ENCODE results near the gene PXMP4.

The PXMP4 gene

DNA sequence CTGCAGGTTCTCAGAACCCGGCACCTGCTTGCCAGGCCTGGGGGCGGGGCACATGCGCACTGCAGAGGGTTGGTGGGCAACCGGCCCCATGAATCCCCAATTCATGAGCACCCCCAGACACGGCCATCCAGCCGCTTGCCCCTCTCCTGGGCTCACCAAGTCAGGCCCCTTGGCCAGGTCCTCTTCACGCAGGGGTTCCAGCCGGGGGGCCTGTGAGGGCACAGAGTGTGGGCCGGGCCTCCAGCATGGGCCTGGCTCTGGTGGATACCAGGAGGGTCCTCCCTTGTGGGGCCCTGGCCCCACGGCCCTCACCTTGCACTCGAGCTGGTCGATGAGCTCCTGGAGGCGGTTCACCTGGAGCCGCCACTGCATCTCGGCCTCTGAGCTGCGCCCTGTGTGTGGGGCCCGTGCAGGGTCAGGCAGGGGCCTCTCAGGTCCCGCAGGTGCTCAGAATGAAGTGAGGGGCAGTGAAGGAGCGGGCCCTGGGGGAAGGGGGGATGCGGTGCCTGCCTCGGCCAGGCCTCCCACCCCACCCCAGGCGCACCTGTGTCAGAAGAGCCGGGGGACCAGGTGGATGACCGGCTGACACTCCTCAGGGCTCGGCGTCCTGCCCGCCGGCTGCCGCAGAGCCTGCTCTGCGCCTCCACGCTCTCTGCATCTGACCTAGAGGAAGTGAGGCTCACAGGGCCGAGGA, 60.6 kb downstream of the PXMP4 start:
- no peak for TF ChIP-seq SIN3A (IDR thresholded peaks at IDR 0.05; ENCODE audit: borderline replicate concordance, insufficient read depth, low read length)
- TF ChIP-seq, protein P1, sequence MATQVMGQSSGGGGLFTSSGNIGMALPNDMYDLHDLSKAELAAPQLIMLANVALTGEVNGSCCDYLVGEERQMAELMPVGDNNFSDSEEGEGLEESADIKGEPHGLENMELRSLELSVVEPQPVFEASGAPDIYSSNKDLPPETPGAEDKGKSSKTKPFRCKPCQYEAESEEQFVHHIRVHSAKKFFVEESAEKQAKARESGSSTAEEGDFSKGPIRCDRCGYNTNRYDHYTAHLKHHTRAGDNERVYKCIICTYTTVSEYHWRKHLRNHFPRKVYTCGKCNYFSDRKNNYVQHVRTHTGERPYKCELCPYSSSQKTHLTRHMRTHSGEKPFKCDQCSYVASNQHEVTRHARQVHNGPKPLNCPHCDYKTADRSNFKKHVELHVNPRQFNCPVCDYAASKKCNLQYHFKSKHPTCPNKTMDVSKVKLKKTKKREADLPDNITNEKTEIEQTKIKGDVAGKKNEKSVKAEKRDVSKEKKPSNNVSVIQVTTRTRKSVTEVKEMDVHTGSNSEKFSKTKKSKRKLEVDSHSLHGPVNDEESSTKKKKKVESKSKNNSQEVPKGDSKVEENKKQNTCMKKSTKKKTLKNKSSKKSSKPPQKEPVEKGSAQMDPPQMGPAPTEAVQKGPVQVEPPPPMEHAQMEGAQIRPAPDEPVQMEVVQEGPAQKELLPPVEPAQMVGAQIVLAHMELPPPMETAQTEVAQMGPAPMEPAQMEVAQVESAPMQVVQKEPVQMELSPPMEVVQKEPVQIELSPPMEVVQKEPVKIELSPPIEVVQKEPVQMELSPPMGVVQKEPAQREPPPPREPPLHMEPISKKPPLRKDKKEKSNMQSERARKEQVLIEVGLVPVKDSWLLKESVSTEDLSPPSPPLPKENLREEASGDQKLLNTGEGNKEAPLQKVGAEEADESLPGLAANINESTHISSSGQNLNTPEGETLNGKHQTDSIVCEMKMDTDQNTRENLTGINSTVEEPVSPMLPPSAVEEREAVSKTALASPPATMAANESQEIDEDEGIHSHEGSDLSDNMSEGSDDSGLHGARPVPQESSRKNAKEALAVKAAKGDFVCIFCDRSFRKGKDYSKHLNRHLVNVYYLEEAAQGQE (IDR thresholded peaks at IDR 0.05; ENCODE audit: insufficient read depth in 1 of 2, low read depth in 2 of 2, low read length in 2 of 2) = no peak

DNA sequence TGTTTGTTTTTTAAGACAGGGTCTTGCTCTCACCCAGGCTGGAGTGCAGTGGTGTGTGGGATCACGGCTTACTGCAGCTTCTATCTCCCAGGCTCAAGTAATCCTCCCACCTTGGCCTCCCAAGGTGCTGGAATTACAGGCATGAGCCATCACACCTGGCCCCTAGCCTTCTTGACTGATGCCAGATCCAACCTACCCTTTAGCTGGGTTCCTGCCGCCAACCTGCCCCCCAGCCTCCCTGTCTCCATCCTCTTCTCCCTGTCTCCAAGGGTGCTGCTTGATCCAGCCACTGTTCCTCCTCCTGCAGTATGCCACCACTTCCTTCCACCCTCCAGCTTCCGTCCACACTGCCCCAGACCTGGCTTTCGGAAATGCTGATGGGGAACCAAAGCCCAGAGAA, 61.2 kb downstream of the PXMP4 start:
- TF ChIP-seq FOXP2 (optimal IDR thresholded peaks at IDR 0.05; ENCODE audit: borderline replicate concordance, extremely low read depth, extremely low read length, insufficient read depth) (no peak), TAF1 (IDR thresholded peaks at IDR 0.05; ENCODE audit: borderline replicate concordance, insufficient read depth, low read length) (no peak), SIN3A (IDR thresholded peaks at IDR 0.05; ENCODE audit: borderline replicate concordance, insufficient read depth, low read length) (no peak), POLR2AphosphoS5 (IDR thresholded peaks at IDR 0.05; ENCODE audit: low read depth, low read length) (no peak)
- TF ChIP-seq, protein P1 (IDR thresholded peaks at IDR 0.05; ENCODE audit: insufficient read depth in 1 of 2, low read depth in 2 of 2, low read length in 2 of 2) = no peak

DNA sequence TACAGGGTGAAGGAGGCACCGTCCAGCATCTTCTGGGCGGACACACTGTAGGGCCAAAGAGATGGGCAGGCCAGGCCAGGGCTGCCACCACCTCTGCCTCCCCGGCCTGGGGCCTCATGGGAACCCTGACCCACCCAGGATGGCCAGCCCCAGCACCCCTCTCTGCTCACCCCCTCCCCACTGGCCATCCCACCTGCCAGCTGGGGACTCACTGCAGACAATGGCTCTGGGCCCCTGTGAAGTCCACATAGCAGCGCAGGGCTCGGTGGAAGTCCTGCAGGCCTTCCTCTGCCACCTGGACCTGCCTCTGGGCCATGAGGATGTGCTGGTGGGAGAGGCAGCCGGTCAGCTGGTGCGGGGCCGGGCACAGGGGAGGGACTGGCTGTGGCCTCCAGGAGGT, 61.6 kb downstream of the PXMP4 start:
- TF ChIP-seq, protein P1 (IDR thresholded peaks at IDR 0.05; ENCODE audit: insufficient read depth in 1 of 2, low read depth in 2 of 2, low read length in 2 of 2) = no peak
- TF ChIP-seq TAF1 (IDR thresholded peaks at IDR 0.05; ENCODE audit: borderline replicate concordance, insufficient read depth, low read length) = no peak
- TF ChIP-seq POLR2AphosphoS5 (IDR thresholded peaks at IDR 0.05; ENCODE audit: low read depth, low read length) = no peak
- TF ChIP-seq SIN3A (IDR thresholded peaks at IDR 0.05; ENCODE audit: borderline replicate concordance, insufficient read depth, low read length) = no peak
- TF ChIP-seq FOXP2 (optimal IDR thresholded peaks at IDR 0.05; ENCODE audit: borderline replicate concordance, extremely low read depth, extremely low read length, insufficient read depth) = no peak

DNA sequence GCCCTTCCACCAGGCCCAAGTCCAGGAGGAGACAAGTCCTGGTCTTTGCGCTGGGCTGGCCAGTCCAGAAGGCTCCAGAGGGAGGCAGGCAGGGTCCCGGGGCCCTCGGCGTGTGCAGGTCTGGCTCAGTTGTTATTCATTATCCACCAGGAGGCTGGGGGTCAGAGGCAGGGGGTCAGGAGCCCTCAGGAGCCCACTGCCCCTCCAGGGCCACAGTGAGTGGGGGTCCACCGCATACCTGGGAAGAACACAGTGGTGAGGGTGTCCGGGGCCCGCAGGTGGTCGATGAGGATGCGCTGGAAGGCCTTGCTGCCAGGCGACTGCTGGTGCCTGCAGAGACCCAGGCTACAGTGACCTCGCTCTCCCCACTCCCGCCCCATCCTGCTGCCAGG, 62.4 kb downstream of the PXMP4 start:
- no peak for TF ChIP-seq SIN3A (IDR thresholded peaks at IDR 0.05; ENCODE audit: borderline replicate concordance, insufficient read depth, low read length)
- no peak for TF ChIP-seq TAF1 (IDR thresholded peaks at IDR 0.05; ENCODE audit: borderline replicate concordance, insufficient read depth, low read length)
- TF ChIP-seq, protein P1 (IDR thresholded peaks at IDR 0.05; ENCODE audit: insufficient read depth in 1 of 2, low read depth in 2 of 2, low read length in 2 of 2) = no peak
- no peak for TF ChIP-seq FOXP2 (optimal IDR thresholded peaks at IDR 0.05; ENCODE audit: borderline replicate concordance, extremely low read depth, extremely low read length, insufficient read depth)
- no peak for TF ChIP-seq POLR2AphosphoS5 (IDR thresholded peaks at IDR 0.05; ENCODE audit: low read depth, low read length)

Measured in PFSK-1 (cell line).